HepG2 (cell line): Measurements from ENCODE around the gene TPPP3. TPM values are rescaled to one million over a fixed set of nuclear protein-coding genes. Genes with fewer than 3 reads are reported as not detected.

ENCODE experiments used
- AGO1 ChIP-seq: fragments of 200-400 bp; formaldehyde crosslinking; IDR thresholded peaks from 2 replicates; pipeline ENCODE4 v1.6.1; 2017; ENCODE audit warnings: mild to moderate bottlenecking, low read depth, low read length, moderate library complexity; ENCODE audit not compliant: poor library complexity, severe bottlenecking
- ELF4 ChIP-seq: sonication (generic); formaldehyde crosslinking; IDR thresholded peaks from 2 replicates; pipeline ENCODE4 v1.5.0; 2020; ENCODE audit warnings: missing genetic modification reagents, mild to moderate bottlenecking, moderate library complexity, borderline replicate concordance
- FOXK1 ChIP-seq: sonication (generic); formaldehyde crosslinking; IDR thresholded peaks from 2 replicates; pipeline ENCODE4 v1.4.0; 2020; ENCODE audit warnings: low read depth, missing genetic modification reagents, borderline replicate concordance
- FOXK2 ChIP-seq: fragments of 450-650 bp; IDR thresholded peaks from 2 replicates; pipeline ENCODE4 v1.6.1; 2016
- RAD21 ChIP-seq: fragments of 450-650 bp; formaldehyde crosslinking; IDR thresholded peaks from 2 replicates; pipeline ENCODE4 v1.5.0; 2020; ENCODE audit warnings: mild to moderate bottlenecking
- REXO4 ChIP-seq: sonication (generic); formaldehyde crosslinking; IDR thresholded peaks from 2 replicates; pipeline ENCODE4 v1.8.0; 2022; ENCODE audit warnings: missing genetic modification reagents, mild to moderate bottlenecking, borderline replicate concordance
- RORA ChIP-seq: sonication (generic); formaldehyde crosslinking; IDR thresholded peaks from 2 replicates; pipeline ENCODE4 v1.5.0; 2020; ENCODE audit warnings: mild to moderate bottlenecking, missing genetic modification reagents, moderate library complexity
- SIX1 ChIP-seq: sonication (generic); formaldehyde crosslinking; IDR thresholded peaks from 2 replicates; pipeline ENCODE4 v1.4.0; 2020; ENCODE audit warnings: missing genetic modification reagents, borderline replicate concordance
- SOX5 ChIP-seq: IDR thresholded peaks from 2 replicates; pipeline ENCODE4 v1.6.1; 2016; ENCODE audit warnings: borderline replicate concordance
- ZBTB42 ChIP-seq: sonication (generic); formaldehyde crosslinking; IDR thresholded peaks from 2 replicates; pipeline ENCODE4 v1.5.0; 2020; ENCODE audit warnings: mild to moderate bottlenecking, missing genetic modification reagents
- ZFYVE20 ChIP-seq: sonication (generic); formaldehyde crosslinking; IDR thresholded peaks from 2 replicates; pipeline ENCODE4 v1.8.0; 2023; ENCODE audit warnings: low read depth, mild to moderate bottlenecking, moderate library complexity, missing genetic modification reagents, borderline replicate concordance
- ZNF17 ChIP-seq: sonication (generic); formaldehyde crosslinking; IDR thresholded peaks from 2 replicates; pipeline ENCODE4 v1.5.0; 2020; ENCODE audit warnings: mild to moderate bottlenecking, missing genetic modification reagents
- ZNF205 ChIP-seq: IDR thresholded peaks from 2 replicates; pipeline ENCODE4 v1.6.1; 2018; ENCODE audit warnings: missing biosample characterization, missing genetic modification reagents
- ZNF253 ChIP-seq: sonication (generic); formaldehyde crosslinking; IDR thresholded peaks from 2 replicates; pipeline ENCODE4 v1.8.0; 2022; ENCODE audit warnings: mild to moderate bottlenecking, missing genetic modification reagents, borderline replicate concordance
- ZNF430 ChIP-seq: sonication (generic); formaldehyde crosslinking; IDR thresholded peaks from 2 replicates; pipeline ENCODE4 v1.9.0; 2021; ENCODE audit warnings: mild to moderate bottlenecking, missing genetic modification reagents
- ZNF460 ChIP-seq: sonication (generic); formaldehyde crosslinking; IDR thresholded peaks from 2 replicates; pipeline ENCODE4 v1.5.1; 2020; ENCODE audit warnings: missing genetic modification reagents, mild to moderate bottlenecking, borderline replicate concordance
- ZNF550 ChIP-seq: sonication (generic); formaldehyde crosslinking; IDR thresholded peaks from 2 replicates; pipeline ENCODE4 v1.4.0; 2020; ENCODE audit warnings: mild to moderate bottlenecking, missing genetic modification reagents, borderline replicate concordance
- ZNF562 ChIP-seq: sonication (generic); formaldehyde crosslinking; IDR thresholded peaks from 2 replicates; pipeline ENCODE4 v1.8.0; 2022; ENCODE audit warnings: missing genetic modification reagents, borderline replicate concordance
- ZNF605 ChIP-seq: sonication (generic); formaldehyde crosslinking; IDR thresholded peaks from 2 replicates; pipeline ENCODE4 v1.8.0; 2022; ENCODE audit warnings: mild to moderate bottlenecking, missing genetic modification reagents
- polyA plus RNA-seq, 8 experiments: library from polyadenylated mRNA; depleted of rRNA in 3 of 8; stranded (reverse) in 7 of 8; unstranded in 1 of 8; fragments of >200 nt; fragmentation: Illumina TruSeq in 4 of 8; extraction: Trizol in 4 of 8; gene quantifications; 2 replicates each; pipeline versions ENCODE4 v1.2.1 to v1.2.3, GENCODE V29; 2011 to 2016; ENCODE audit warnings: low read depth in 4 of 8, missing spikeins in 1 of 8, mixed read lengths in 1 of 8; ENCODE audit not compliant: insufficient read depth in 1 of 8
- total RNA-seq, 5 experiments: library from RNA; depleted of rRNA; stranded (reverse); fragments of >200 nt; fragmentation: Illumina TruSeq; extraction: Trizol; gene quantifications; 2 replicates each; pipeline ENCODE4 v1.2.3, GENCODE V29; 2016; ENCODE audit warnings: low read depth in 1 of 5
- TF ChIP-seq, protein P1 (sequence below): sonication (generic); formaldehyde crosslinking; IDR thresholded peaks from 2 replicates; pipeline ENCODE4 v1.5.1; 2020; ENCODE audit warnings: mild to moderate bottlenecking, missing genetic modification reagents
- TF ChIP-seq, protein P2 (sequence below): IDR thresholded peaks from 2 replicates; pipeline ENCODE4 v1.6.1; 2016; ENCODE audit warnings: control low read depth
- TF ChIP-seq, protein P3 (sequence below): sonication (generic); formaldehyde crosslinking; IDR thresholded peaks from 2 replicates; pipeline ENCODE4 v1.5.0; 2020; ENCODE audit warnings: mild to moderate bottlenecking, missing genetic modification reagents
- TF ChIP-seq, protein P4 (sequence below): conservative IDR thresholded peaks from 2 replicates; pipeline ENCODE4 v1.6.1; 2018; ENCODE audit warnings: missing genetic modification reagents

TPPP3 gene
- total and polyA plus RNA-seq, 2 of the 13 experiments (the other 11 are each of a cell fraction or from before 2014, with no cell fraction given) = 0.16 to 0.44 TPM

DNA sequence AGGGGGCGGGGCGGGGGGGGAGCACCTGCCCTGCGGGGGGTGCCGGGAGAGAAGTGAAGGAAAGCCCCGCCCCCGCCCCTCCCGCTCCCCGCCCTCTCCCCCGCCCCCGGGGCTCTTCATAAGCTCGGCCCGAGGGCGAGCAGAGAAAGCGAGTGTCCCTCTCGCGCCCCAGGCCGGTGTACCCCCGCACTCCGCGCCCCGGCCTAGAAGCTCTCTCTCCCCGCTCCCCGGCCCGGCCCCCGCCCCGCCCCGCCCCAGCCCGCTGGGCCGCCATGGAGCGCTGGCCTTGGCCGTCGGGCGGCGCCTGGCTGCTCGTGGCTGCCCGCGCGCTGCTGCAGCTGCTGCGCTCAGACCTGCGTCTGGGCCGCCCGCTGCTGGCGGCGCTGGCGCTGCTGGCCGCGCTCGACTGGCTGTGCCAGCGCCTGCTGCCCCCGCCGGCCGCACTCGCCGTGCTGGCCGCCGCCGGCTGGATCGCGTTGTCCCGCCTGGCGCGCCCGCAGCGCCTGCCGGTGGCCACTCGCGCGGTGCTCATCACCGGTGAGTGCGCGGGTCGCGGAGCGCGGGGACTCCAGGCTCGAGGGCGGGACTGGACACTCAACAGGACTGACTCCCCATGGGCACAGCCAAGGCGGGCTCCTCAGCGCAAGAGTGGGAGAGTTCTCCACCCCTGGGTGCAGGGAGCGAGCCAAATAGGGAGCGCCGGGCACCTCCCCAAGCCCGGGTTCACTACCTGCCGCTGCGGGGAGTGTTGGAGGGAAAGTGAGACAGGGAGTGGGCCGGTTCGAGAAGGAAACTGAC, 37.9 kb upstream of the TPPP3 start, which contains the start of gene HSD11B2 (continued):
- TF ChIP-seq, protein P1, sequence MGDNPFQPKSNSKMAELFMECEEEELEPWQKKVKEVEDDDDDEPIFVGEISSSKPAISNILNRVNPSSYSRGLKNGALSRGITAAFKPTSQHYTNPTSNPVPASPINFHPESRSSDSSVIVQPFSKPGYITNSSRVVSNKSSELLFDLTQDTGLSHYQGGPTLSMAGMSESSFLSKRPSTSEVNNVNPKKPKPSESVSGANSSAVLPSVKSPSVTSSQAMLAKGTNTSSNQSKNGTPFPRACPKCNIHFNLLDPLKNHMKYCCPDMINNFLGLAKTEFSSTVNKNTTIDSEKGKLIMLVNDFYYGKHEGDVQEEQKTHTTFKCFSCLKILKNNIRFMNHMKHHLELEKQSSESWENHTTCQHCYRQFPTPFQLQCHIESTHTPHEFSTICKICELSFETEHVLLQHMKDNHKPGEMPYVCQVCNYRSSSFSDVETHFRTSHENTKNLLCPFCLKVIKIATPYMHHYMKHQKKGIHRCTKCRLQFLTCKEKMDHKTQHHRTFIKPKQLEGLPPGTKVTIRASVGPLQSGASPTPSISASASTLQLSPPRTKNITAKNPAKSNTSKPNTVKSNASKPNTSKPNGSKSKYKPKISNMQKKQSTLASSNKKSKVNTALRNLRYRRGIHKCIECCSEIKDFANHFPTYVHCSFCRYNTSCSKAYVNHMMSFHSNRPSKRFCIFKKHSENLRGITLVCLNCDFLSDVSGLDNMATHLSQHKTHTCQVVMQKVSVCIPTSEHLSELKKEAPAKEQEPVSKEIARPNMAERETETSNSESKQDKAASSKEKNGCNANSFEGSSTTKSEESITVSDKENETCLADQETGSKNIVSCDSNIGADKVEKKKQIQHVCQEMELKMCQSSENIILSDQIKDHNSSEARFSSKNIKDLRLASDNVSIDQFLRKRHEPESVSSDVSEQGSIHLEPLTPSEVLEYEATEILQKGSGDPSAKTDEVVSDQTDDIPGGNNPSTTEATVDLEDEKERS (CRISPR knock-in tag) = no peak
- TF ChIP-seq FOXK1 = no peak
- TF ChIP-seq RORA (CRISPR knock-in tag) = no peak
- no peak for TF ChIP-seq ZNF562 (CRISPR knock-in tag)
- TF ChIP-seq RAD21 (CRISPR knock-in tag) = peak; percentile 83
- no peak for TF ChIP-seq ZNF253
- TF ChIP-seq ZNF430 (CRISPR knock-in tag) = no peak
- no peak for TF ChIP-seq ZBTB42 (CRISPR knock-in tag)
- TF ChIP-seq, protein P2, sequence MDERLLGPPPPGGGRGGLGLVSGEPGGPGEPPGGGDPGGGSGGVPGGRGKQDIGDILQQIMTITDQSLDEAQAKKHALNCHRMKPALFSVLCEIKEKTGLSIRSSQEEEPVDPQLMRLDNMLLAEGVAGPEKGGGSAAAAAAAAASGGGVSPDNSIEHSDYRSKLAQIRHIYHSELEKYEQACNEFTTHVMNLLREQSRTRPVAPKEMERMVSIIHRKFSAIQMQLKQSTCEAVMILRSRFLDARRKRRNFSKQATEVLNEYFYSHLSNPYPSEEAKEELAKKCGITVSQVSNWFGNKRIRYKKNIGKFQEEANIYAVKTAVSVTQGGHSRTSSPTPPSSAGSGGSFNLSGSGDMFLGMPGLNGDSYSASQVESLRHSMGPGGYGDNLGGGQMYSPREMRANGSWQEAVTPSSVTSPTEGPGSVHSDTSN (CRISPR knock-in tag) = no peak
- TF ChIP-seq ELF4 = no peak
- TF ChIP-seq ZNF550 = no peak
- TF ChIP-seq ZNF605 (CRISPR knock-in tag) = no peak
- no peak for TF ChIP-seq ZNF460 (CRISPR knock-in tag)
- TF ChIP-seq ZNF205 = no peak
- TF ChIP-seq AGO1 = no peak
- TF ChIP-seq ZFYVE20 (CRISPR knock-in tag) = peak; percentile 60; the same call in 1 of the 2 replicates
- TF ChIP-seq ZNF17 (CRISPR knock-in tag) = no peak
- TF ChIP-seq, protein P3, sequence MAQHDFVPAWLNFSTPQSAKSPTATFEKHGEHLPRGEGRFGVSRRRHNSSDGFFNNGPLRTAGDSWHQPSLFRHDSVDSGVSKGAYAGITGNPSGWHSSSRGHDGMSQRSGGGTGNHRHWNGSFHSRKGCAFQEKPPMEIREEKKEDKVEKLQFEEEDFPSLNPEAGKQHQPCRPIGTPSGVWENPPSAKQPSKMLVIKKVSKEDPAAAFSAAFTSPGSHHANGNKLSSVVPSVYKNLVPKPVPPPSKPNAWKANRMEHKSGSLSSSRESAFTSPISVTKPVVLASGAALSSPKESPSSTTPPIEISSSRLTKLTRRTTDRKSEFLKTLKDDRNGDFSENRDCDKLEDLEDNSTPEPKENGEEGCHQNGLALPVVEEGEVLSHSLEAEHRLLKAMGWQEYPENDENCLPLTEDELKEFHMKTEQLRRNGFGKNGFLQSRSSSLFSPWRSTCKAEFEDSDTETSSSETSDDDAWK = no peak
- TF ChIP-seq SOX5 (CRISPR knock-in tag) = no peak
- TF ChIP-seq, protein P4, sequence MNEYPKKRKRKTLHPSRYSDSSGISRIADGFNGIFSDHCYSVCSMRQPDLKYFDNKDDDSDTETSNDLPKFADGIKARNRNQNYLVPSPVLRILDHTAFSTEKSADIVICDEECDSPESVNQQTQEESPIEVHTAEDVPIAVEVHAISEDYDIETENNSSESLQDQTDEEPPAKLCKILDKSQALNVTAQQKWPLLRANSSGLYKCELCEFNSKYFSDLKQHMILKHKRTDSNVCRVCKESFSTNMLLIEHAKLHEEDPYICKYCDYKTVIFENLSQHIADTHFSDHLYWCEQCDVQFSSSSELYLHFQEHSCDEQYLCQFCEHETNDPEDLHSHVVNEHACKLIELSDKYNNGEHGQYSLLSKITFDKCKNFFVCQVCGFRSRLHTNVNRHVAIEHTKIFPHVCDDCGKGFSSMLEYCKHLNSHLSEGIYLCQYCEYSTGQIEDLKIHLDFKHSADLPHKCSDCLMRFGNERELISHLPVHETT (CRISPR knock-in tag) = no peak
- no peak for TF ChIP-seq FOXK2
- TF ChIP-seq REXO4 (CRISPR knock-in tag) = no peak
- TF ChIP-seq SIX1 (CRISPR knock-in tag) = no peak
